Suprapubic skin (tissue), 4 donors: ENCODE measurements around the gene ATXN7L3. TPM values are rescaled to one million over a fixed set of nuclear protein-coding genes. Genes with fewer than 3 reads are reported as not detected.

Experiments
- DNase-seq, 2 donors: peaks; one replicate each; pipeline ENCODE4 v3.0.0-alpha.2; 2019; ENCODE audit warnings: low spot score in 2 of 2
- H3K27ac ChIP-seq: fragments of 200-600 bp; sonication (generic); one replicate; pipeline ENCODE4 v1.5.1; 2019
- H3K27me3 ChIP-seq: fragments of 200-600 bp; sonication (generic); one replicate; pipeline ENCODE4 v1.5.1; 2019
- H3K36me3 ChIP-seq: fragments of 200-600 bp; sonication (generic); one replicate; pipeline ENCODE4 v1.5.1; 2019
- H3K4me1 ChIP-seq: fragments of 200-600 bp; sonication (generic); one replicate; pipeline ENCODE4 v1.5.1; 2019
- H3K4me3 ChIP-seq: fragments of 200-600 bp; sonication (generic); one replicate; pipeline ENCODE4 v1.5.1; 2019; ENCODE audit warnings: mild to moderate bottlenecking
- H3K9me3 ChIP-seq: fragments of 200-600 bp; sonication (generic); one replicate; pipeline ENCODE4 v1.5.1; 2019
- EP300 ChIP-seq: sonication (generic); formaldehyde crosslinking; IDR thresholded peaks from one replicate; pipeline ENCODE4 v1.6.1; 2017; ENCODE audit warnings: antibody characterized with exemption
- POLR2A ChIP-seq, 2 donors: fragments of 450-650 bp; IDR thresholded peaks; one replicate each; pipeline ENCODE4 v1.6.1; 2017; ENCODE audit warnings: antibody characterized with exemption in 2 of 2, mild to moderate bottlenecking in 2 of 2, moderate library complexity in 2 of 2
- POLR2AphosphoS5 ChIP-seq, 3 donors: sonication (generic); formaldehyde crosslinking; IDR thresholded peaks; one replicate each; pipeline ENCODE4 v1.6.1; 2017; ENCODE audit warnings: antibody characterized with exemption in 3 of 3
- whole genome bisulfite sequencing: methylation state at CpG from one replicate; pipeline ENCODE4 v1.1.5; 2018; 5-methylcytosine and 5-hydroxymethylcytosine counted together
- total RNA-seq, 4 donors: library from RNA; depleted of rRNA; stranded (reverse); fragments of >200 nt; gene quantifications; one replicate each; pipeline ENCODE4 v1.1.0, GENCODE V29; 2016
- TF ChIP-seq, protein P1 (sequence below), 2 donors: fragments of 200-600 bp in 1 of 2; fragments of 450-650 bp in 1 of 2; sonication (generic) in 1 of 2; IDR thresholded peaks; one replicate each; pipeline ENCODE4 v1.5.1; 2016 to 2019; ENCODE audit warnings: antibody characterized with exemption in 2 of 2, mild to moderate bottlenecking in 1 of 2, moderate library complexity in 1 of 2

The ATXN7L3 gene
- total RNA-seq, 4 donors from 2014 or later, result 44.1 to 75.0 (median 67.3) TPM

DNA sequence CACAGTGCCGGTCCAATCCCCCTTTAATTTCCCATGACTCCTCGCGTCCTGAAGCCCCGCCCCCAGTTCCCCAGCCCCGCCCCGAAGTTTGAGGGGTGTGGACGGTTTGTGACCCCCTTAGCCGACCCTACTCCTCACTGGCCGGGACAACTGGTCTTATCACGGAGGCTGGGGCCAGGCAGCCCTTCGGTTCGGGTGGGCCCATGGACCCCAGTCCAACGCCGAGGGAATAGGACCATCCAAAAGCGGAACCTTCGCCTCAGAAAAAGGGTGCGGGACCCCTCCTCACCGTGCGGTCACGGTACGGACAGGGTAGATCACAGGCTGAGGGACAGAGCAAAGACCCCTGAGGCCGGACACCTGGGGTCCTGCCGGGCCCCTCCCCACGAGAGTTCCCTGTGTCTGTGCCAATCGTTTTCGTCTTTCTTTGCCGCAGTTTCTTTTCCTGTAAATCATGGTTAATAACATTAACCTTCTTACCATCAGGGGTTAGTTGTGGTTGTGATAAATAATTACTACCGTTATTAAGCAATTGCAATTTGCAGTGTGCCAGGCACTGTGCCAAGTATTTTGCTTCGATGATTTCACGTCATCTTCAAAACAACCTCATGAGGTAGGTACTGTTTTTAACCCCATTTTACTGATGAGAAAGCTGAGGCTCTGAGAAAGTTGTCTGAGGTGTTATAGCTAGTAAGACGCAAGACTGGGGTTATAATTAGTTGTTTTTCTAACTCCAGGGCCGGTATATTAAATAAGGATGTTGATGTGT lies 12.4 kb downstream of the ATXN7L3 start:
- H3K36me3 ChIP-seq, result peaks cover 31% of the 10 kb centered on the region
- DNase-seq, result peak in 1 of 2 donors; percentile 91
- TF ChIP-seq EP300 (no peak), POLR2AphosphoS5 (IDR thresholded peaks at IDR 0.05) (no peak)
- 3% methylated on average over 17 of the region's 32 CpGs for WGBS
- H3K27ac ChIP-seq, result peak overlapping the region; percentile 92
- H3K9me3 ChIP-seq, result no peaks in the 10 kb centered on the region
- H3K27me3 ChIP-seq, result no peaks in the 10 kb centered on the region
- H3K4me3 ChIP-seq, result peak overlapping the region; percentile 78
- peaks cover 30% of the 10 kb centered on the region for H3K4me1 ChIP-seq

DNA sequence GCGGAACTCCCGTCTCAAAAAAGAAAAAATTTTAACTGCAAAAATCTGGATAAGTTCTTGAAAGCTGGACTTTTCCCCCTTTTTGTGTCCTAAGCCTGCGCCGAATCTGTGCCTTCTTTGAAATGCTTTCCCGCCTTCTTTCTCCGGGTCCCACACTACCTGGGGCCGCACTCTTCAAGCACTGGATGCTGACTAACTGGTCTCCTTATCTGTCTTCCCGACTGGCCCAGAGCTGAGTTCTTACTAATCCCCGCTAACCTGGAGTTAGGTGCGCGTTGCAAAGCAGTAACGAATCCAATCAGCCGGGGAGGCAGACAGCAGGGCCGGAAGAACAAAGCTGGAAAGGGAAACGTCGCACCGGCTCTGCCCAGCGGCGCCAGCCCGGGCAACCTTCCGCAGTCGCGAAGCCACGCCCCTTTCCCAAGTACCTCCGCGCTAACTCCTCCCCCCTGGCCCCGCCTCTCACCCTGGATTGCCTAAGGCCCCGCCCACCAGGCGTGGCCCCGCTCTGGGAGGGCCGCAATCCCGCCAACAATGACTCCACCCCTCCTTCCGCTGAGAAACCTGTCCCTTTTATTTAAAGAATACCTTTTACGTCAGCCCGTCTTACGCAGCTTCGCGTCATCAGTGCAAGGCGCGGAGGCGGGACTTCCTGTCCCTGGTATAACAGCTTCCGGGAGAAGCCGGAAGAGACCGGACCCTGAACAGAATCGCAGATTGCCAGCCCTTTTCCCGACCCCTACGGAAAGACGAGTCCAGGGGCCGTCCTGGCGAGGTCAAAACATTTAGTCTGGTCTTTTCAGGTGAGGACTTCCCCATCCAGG lies 13.2 kb downstream of the ATXN7L3 start, which contains the start of gene TMUB2:
TSS of gene TMUB2 (plus strand) at position 666 of the 824 bp plus-strand sequence. CDS start 737 bp downstream, outside the sequence.
- no peaks in the 10 kb centered on the region for H3K27me3 ChIP-seq
- under 1% methylated on average over 46 of the region's 50 CpGs for WGBS
- peak within 1 kb of the TSS; percentile 92 for H3K27ac ChIP-seq
- H3K36me3 ChIP-seq, result peaks cover 36% of the 10 kb centered on the region
- TF ChIP-seq EP300 (peak; percentile 34), POLR2AphosphoS5 (IDR thresholded peaks at IDR 0.05) (peak in 1 of 3 donors; percentile 73), POLR2A (IDR thresholded peaks at IDR 0.05) (no peak)
- TF ChIP-seq, protein P1, sequence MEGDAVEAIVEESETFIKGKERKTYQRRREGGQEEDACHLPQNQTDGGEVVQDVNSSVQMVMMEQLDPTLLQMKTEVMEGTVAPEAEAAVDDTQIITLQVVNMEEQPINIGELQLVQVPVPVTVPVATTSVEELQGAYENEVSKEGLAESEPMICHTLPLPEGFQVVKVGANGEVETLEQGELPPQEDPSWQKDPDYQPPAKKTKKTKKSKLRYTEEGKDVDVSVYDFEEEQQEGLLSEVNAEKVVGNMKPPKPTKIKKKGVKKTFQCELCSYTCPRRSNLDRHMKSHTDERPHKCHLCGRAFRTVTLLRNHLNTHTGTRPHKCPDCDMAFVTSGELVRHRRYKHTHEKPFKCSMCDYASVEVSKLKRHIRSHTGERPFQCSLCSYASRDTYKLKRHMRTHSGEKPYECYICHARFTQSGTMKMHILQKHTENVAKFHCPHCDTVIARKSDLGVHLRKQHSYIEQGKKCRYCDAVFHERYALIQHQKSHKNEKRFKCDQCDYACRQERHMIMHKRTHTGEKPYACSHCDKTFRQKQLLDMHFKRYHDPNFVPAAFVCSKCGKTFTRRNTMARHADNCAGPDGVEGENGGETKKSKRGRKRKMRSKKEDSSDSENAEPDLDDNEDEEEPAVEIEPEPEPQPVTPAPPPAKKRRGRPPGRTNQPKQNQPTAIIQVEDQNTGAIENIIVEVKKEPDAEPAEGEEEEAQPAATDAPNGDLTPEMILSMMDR (IDR thresholded peaks at IDR 0.05), result no peak
- peaks cover 30% of the 10 kb centered on the region for H3K4me1 ChIP-seq
- peak; percentile 99 to 100 for DNase-seq
- H3K9me3 ChIP-seq, result no peaks in the 10 kb centered on the region
- peak within 1 kb of the TSS; percentile 78 for H3K4me3 ChIP-seq

DNA sequence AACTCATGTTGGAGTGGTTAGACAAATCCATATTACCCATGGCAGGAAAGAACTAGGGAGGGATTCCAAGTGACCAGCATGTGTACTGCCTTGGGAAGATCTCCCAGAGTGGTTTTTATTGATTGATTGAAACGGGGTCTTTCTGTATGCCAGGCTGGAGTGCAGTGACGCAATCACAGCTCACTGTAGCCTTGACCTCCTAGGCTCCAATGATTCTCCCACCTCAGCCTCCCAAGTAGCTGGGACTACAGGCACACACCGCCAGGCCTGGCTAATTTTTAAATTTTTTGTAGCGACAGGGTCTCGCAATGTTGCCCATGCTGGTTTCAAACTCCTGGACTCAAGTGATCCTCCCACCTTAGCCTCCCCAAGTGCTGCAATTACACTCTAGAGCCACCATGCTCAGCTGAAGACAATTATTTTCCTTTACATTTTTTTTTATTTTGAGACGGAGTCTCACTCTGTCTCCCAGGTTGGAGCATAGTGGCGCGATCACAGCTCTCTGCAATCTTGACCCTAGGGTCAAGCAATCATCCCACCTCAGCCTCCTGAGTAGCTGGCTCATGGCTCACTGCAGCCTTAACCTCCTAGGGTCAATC lies 15.4 kb downstream of the ATXN7L3 start:
- no peak for DNase-seq
- Histone ChIP-seq H3K36me3 (peaks cover 17% of the 10 kb centered on the region), H3K9me3 (no peaks in the 10 kb centered on the region), H3K27ac (no peak overlapping the region), H3K4me1 (peaks cover 30% of the 10 kb centered on the region), H3K4me3 (no peak overlapping the region), H3K27me3 (no peaks in the 10 kb centered on the region)
- TF ChIP-seq EP300, result no peak
- TF ChIP-seq, protein P1 (IDR thresholded peaks at IDR 0.05), result no peak
- no peak for TF ChIP-seq POLR2A (IDR thresholded peaks at IDR 0.05)
- no peak for TF ChIP-seq POLR2AphosphoS5 (IDR thresholded peaks at IDR 0.05)
- WGBS, result 89% methylated on average over 8 of the region's 8 CpGs

GRCh38 chr17:44183024-44183423 lies 16.7 kb downstream of the ATXN7L3 start:
- no peak for DNase-seq
- TF ChIP-seq POLR2AphosphoS5 (IDR thresholded peaks at IDR 0.05) (no peak), POLR2A (IDR thresholded peaks at IDR 0.05) (no peak), EP300 (no peak)
- TF ChIP-seq, protein P1 (IDR thresholded peaks at IDR 0.05), result no peak
- Histone ChIP-seq H3K9me3 (no peaks in the 10 kb centered on the region), H3K4me1 (peaks cover 24% of the 10 kb centered on the region), H3K4me3 (no peak overlapping the region), H3K36me3 (peaks cover 24% of the 10 kb centered on the region), H3K27me3 (no peaks in the 10 kb centered on the region), H3K27ac (no peak overlapping the region)
- 89% methylated on average over 2 of the region's 2 CpGs for WGBS

- peaks cover 45% of the 10 kb centered on the region for H3K36me3 ChIP-seq
- no peak overlapping the region for H3K4me3 ChIP-seq
- no peaks in the 10 kb centered on the region for H3K9me3 ChIP-seq
- WGBS, result 76% methylated on average over 4 of the region's 14 CpGs
- H3K27ac ChIP-seq, result no peak overlapping the region
- TF ChIP-seq POLR2AphosphoS5 (IDR thresholded peaks at IDR 0.05) (no peak), EP300 (no peak), POLR2A (IDR thresholded peaks at IDR 0.05) (no peak)
- TF ChIP-seq, protein P1 (IDR thresholded peaks at IDR 0.05), result no peak
- no peaks in the 10 kb centered on the region for H3K27me3 ChIP-seq
- no peak for DNase-seq
- no peaks in the 10 kb centered on the region for H3K4me1 ChIP-seq
Observed at GRCh38 chr17:44178133-44178532, 21.6 kb downstream of the ATXN7L3 start.
